GM23248 (cell line): ENCODE data around the gene DLG1. TPM values are rescaled to one million over a fixed set of nuclear protein-coding genes. Genes with fewer than 3 reads are reported as not detected.
"Not testable (repeated sequence)": the region's sequence is repeated elsewhere in the genome, so short reads cannot be mapped to it uniquely, and the experiment has no call there.

Experiments
- DNase-seq: peaks from one replicate; pipeline ENCODE4 v3.0.0-alpha.2; 2015
- H2AFZ ChIP-seq: fragments of 200-600 bp; sonication (generic); 2 replicates; pipeline ENCODE4 v1.6.1; 2016; ENCODE audit warnings: antibody characterized with exemption
- H3F3A ChIP-seq: fragments of 200-600 bp; sonication (generic); 2 replicates; pipeline ENCODE4 v1.6.1; 2016; ENCODE audit warnings: mild to moderate bottlenecking, antibody characterized with exemption, mixed run types; ENCODE audit not compliant: insufficient read depth
- H3K27ac ChIP-seq: fragments of 200-600 bp; sonication (generic); 2 replicates; pipeline ENCODE4 v1.5.1; 2016; ENCODE audit warnings: mild to moderate bottlenecking
- H3K27me3 ChIP-seq: fragments of 200-600 bp; sonication (generic); replicated peaks from 2 replicates; pipeline ENCODE4 v1.6.1; 2016; ENCODE audit warnings: mild to moderate bottlenecking; ENCODE audit not compliant: insufficient read depth
- H3K36me3 ChIP-seq: fragments of 200-600 bp; sonication (generic); 2 replicates; pipeline ENCODE4 v1.6.1; 2016; ENCODE audit warnings: low read depth, mild to moderate bottlenecking
- H3K4me1 ChIP-seq: fragments of 200-600 bp; sonication (generic); 2 replicates; pipeline ENCODE4 v1.6.1; 2016; ENCODE audit warnings: mild to moderate bottlenecking; ENCODE audit not compliant: insufficient read depth
- H3K4me2 ChIP-seq: fragments of 200-600 bp; sonication (generic); one replicate; pipeline ENCODE4 v1.6.1; 2016; ENCODE audit warnings: mild to moderate bottlenecking; ENCODE audit not compliant: unreplicated experiment
- H3K4me3 ChIP-seq: fragments of 200-600 bp; sonication (generic); 2 replicates; pipeline ENCODE4 v1.5.1; 2016; ENCODE audit warnings: mild to moderate bottlenecking
- H3K79me2 ChIP-seq: fragments of 200-600 bp; sonication (generic); 2 replicates; pipeline ENCODE4 v1.6.1; 2016; ENCODE audit warnings: mild to moderate bottlenecking; ENCODE audit not compliant: insufficient read depth
- H3K9ac ChIP-seq: fragments of 200-600 bp; sonication (generic); 2 replicates; pipeline ENCODE4 v1.6.1; 2016; ENCODE audit warnings: mild to moderate bottlenecking
- H3K9me2 ChIP-seq: fragments of 200-600 bp; sonication (generic); 2 replicates; pipeline ENCODE4 v1.6.1; 2016; ENCODE audit warnings: mixed run types, mild to moderate bottlenecking, moderate library complexity; ENCODE audit not compliant: insufficient read depth
- H3K9me3 ChIP-seq: fragments of 200-600 bp; sonication (generic); one replicate; pipeline ENCODE4 v1.6.1; 2017; ENCODE audit warnings: low read depth
- H4K20me1 ChIP-seq: fragments of 200-600 bp; sonication (generic); 2 replicates; pipeline ENCODE4 v1.6.0; 2016; ENCODE audit not compliant: insufficient read depth
- EZH2 ChIP-seq: fragments of 200-600 bp; sonication (generic); IDR thresholded peaks from 2 replicates; pipeline ENCODE4 v1.6.1; 2018; ENCODE audit warnings: antibody characterized with exemption, mild to moderate bottlenecking; ENCODE audit not compliant: insufficient read depth, poor library complexity, severe bottlenecking
- EZH2phosphoT487 ChIP-seq: fragments of 200-600 bp; sonication (generic); IDR thresholded peaks from 2 replicates; pipeline ENCODE4 v1.6.1; 2018; ENCODE audit warnings: antibody characterized with exemption, moderate library complexity, mild to moderate bottlenecking, low read depth; ENCODE audit not compliant: insufficient read depth
- WGBS, 2 experiments: methylation state at CpG; one replicate each; pipeline ENCODE4 v1.1.6; 2015 to 2017; ENCODE audit warnings: low lambda C conversion rate in 2 of 2, low coverage in 1 of 2; ENCODE audit errors: missing lambda C conversion rate in 2 of 2; 5-methylcytosine and 5-hydroxymethylcytosine counted together
- in situ Hi-C: fragments of 300-500 bp; cut with MboI; formaldehyde crosslinking; loops from 2 replicates; pipeline ENCODE4 v1.15.0; 2020
- polyA plus RNA-seq: library from polyadenylated mRNA; unstranded; fragments of >200 nt; fragmentation: Nextera tagmentation; extraction: Ambion mirVana; gene quantifications from 2 replicates; pipeline ENCODE4 v1.2.1, GENCODE V29; 2016
- total RNA-seq: library from RNA; depleted of rRNA; stranded (reverse); fragments of >200 nt; shearing (Covaris generic); gene quantifications from 2 replicates; pipeline ENCODE4 v1.2.3, GENCODE V29; 2014

DLG1 gene
- total and polyA plus RNA-seq, 2 experiments from 2014 or later, result 23.2 to 45.9 TPM

DNA sequence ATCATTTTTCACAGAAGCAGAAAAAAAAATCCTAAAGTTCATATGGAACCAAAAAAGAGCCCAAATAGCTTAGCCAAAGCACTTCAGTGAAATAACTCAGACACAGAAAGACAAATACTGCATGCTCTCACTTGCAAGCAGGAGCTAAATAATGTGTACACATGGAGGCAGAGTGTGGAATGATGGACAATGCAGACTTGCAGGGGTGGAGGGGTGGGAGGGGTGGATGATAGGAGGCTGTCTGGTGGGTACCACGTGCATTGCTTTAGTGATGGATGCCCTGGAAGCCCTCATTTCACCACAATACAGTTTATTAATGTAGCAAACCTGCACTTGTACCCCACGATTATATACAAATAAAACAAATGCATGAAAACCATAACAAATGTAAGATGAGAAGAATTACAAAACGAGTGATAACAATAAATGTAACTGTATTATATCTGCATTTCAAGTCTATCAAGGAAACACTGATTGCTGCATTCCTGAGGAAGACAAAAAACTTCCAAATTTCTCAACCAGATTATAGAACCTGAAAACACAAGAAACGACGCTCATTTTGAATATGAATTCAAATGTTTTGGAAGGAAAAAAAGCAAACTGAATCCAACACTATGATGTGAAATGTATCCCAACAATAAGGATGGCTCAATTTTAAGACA is 96.5 kb downstream of the DLG1 start:
- no peaks in the 10 kb centered on the region for H3K9me3 ChIP-seq
- no peaks in the 10 kb centered on the region for H3K36me3 ChIP-seq
- no peak overlapping the region for H3K27ac ChIP-seq
- H3K4me2 ChIP-seq, result no peak overlapping the region
- no peak overlapping the region for H2AFZ ChIP-seq
- TF ChIP-seq EZH2phosphoT487 (no peak), EZH2 (no peak)
- in situ Hi-C loops, result no loop called here
- H3K9me2 ChIP-seq, result no peaks in the 10 kb centered on the region
- peaks cover 16% of the 10 kb centered on the region; the same call in 1 of the 2 replicates for H4K20me1 ChIP-seq
- peaks cover 100% of the 10 kb centered on the region for H3K79me2 ChIP-seq
- no peak overlapping the region for H3K9ac ChIP-seq
- H3K4me1 ChIP-seq, result no peaks in the 10 kb centered on the region
- DNase-seq, result no peak
- no peak overlapping the region for H3K4me3 ChIP-seq
- H3K27me3 ChIP-seq, result no peaks in the 10 kb centered on the region
- 88 to 90% methylated on average over 5 of the region's 5 CpGs for WGBS, 2 experiments
- no peaks in the 10 kb centered on the region for H3F3A ChIP-seq

- H2AFZ ChIP-seq, DNase-seq, H3K27ac ChIP-seq, H3K36me3 ChIP-seq, H3K4me1 ChIP-seq, H3K9ac ChIP-seq, H3K4me2 ChIP-seq, H3K4me3 ChIP-seq, H3K27me3 ChIP-seq, in situ Hi-C loops, H3K9me3 ChIP-seq, H3K9me2 ChIP-seq, H3F3A ChIP-seq: not testable (repeated sequence)
- Histone ChIP-seq H3K79me2 (peaks cover 100% of the 10 kb centered on the region), H4K20me1 (peaks cover 16% of the 10 kb centered on the region; the same call in 1 of the 2 replicates)
- 98 to 100% methylated on average over 12 of the region's 12 CpGs for WGBS, 2 experiments
Observed at GRCh38 chr3:197200856-197201255, 97.6 kb downstream of the DLG1 start.

DNA sequence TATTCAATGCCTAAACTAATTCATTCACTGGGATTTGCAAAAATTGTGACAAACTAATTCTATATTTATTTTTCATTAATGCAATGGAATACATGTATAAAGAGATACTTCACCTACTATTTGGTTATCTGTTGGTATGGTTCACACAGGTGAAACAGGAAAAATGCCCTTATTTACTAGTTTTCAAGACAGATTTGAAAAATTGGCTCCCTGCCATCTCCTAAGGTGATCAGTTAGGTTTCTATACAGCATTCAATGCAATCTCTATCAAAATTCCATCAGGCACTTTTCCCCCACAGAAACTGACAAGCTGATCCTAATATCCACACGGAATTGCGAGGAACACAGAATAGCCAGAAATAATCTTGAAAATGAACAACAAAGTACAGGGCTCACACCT is 101.1 kb downstream of the DLG1 start:
- H3K9me2 ChIP-seq, result no peaks in the 10 kb centered on the region
- H3F3A ChIP-seq, result no peaks in the 10 kb centered on the region
- DNase-seq, result no peak
- peaks cover 6% of the 10 kb centered on the region; the same call in 1 of the 2 replicates for H4K20me1 ChIP-seq
- H3K79me2 ChIP-seq, result peaks cover 99% of the 10 kb centered on the region
- H3K4me2 ChIP-seq, result no peak overlapping the region
- in situ Hi-C loops, result loop anchor here (25.0 kb wide), 1 partner anchor 210 kb away; no protein-coding TSS in a partner anchor
- 100% methylated on average over 2 of the region's 2 CpGs for WGBS, 2 experiments
- H3K36me3 ChIP-seq, result no peaks in the 10 kb centered on the region; the same call in 1 of the 2 replicates
- H3K4me1 ChIP-seq, result no peaks in the 10 kb centered on the region
- H3K9ac ChIP-seq, result no peak overlapping the region
- no peaks in the 10 kb centered on the region for H3K9me3 ChIP-seq
- TF ChIP-seq EZH2phosphoT487, result no peak
- no peak for TF ChIP-seq EZH2
- no peaks in the 10 kb centered on the region for H3K27me3 ChIP-seq
- no peak overlapping the region for H3K27ac ChIP-seq
- H2AFZ ChIP-seq, result no peak overlapping the region
- H3K4me3 ChIP-seq, result no peak overlapping the region

GRCh38 chr3:197196192-197196591 is 102.2 kb downstream of the DLG1 start:
- Histone ChIP-seq H3K36me3 (no peaks in the 10 kb centered on the region; the same call in 1 of the 2 replicates), H2AFZ (no peak overlapping the region), H3K9ac (no peak overlapping the region), H3K4me3 (no peak overlapping the region), H3K9me2 (no peaks in the 10 kb centered on the region), H3K4me2 (no peak overlapping the region), H3F3A (no peaks in the 10 kb centered on the region), H3K27me3 (no peaks in the 10 kb centered on the region), H4K20me1 (peaks cover 6% of the 10 kb centered on the region; the same call in 1 of the 2 replicates), H3K9me3 (no peaks in the 10 kb centered on the region), H3K4me1 (no peaks in the 10 kb centered on the region), H3K27ac (no peak overlapping the region), H3K79me2 (peaks cover 99% of the 10 kb centered on the region)
- TF ChIP-seq EZH2phosphoT487 (no peak), EZH2 (no peak)
- in situ Hi-C loops, result loop anchor here (25.0 kb wide), 1 partner anchor 209 kb away; no protein-coding TSS in a partner anchor
- 98 to 100% methylated on average over 3 of the region's 3 CpGs for WGBS, 2 experiments
- no peak for DNase-seq
